ENCODE data around the gene CLDN1.

CLDN1 gene

DNA sequence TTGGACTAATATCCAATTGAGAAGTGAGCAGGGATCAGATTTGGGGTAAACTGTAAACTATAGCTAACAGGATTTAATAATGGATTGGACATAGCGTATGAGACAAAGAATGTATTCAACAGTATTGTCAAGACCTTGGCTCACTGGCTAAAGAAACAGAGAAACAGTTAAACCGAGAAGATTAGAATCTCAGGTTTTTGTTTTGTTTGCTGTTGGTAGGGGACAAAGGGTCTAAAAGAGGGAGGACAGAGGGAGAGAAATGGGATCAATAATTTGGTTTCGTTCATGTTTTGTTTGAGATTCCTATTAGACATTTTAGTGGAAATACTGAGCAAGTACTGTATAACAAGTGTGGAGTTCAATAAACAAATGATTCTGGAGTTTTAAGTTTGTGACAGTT lies 28.6 kb downstream of the CLDN1 start:
- TF ChIP-seq SIN3A (IDR thresholded peaks at IDR 0.05; ENCODE audit: borderline replicate concordance, insufficient read depth, low read length) (no peak), FOXP2 (optimal IDR thresholded peaks at IDR 0.05; ENCODE audit: borderline replicate concordance, extremely low read depth, extremely low read length, insufficient read depth) (no peak)

DNA sequence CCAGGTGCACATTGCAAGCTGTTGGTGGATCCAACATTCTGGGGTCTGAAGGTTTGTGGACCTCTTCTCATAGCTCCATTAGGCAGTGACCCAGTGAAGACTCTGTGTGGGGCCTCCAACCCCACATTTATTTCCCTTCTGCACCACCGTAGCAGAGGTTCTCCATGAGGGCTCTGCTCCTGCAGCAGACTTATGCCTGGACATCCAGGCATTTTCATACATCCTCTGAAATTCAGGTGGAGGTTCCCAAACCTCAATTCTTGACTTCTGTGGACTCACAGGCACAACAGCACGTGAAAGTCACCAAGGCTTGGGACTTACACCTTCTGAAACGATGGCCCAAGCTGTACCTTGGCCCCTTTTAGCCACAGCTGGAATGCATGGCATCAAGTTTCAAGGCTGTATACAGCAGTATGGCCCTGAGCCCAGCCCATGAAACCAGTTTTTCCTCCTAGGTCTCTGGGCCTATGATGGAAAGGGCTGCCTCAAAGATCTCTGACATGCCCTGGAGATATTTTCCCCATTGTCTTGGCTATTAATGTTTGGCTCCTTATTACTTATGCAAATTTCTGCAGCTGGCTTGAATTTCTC lies 30.2 kb downstream of the CLDN1 start:
- no peak for TF ChIP-seq POLR2AphosphoS5 (IDR thresholded peaks at IDR 0.05; ENCODE audit: low read depth, low read length)
- TF ChIP-seq FOXP2 (optimal IDR thresholded peaks at IDR 0.05; ENCODE audit: borderline replicate concordance, extremely low read depth, extremely low read length, insufficient read depth) = no peak
- TF ChIP-seq TAF1 (IDR thresholded peaks at IDR 0.05; ENCODE audit: borderline replicate concordance, insufficient read depth, low read length) = no peak
- TF ChIP-seq, protein P1, sequence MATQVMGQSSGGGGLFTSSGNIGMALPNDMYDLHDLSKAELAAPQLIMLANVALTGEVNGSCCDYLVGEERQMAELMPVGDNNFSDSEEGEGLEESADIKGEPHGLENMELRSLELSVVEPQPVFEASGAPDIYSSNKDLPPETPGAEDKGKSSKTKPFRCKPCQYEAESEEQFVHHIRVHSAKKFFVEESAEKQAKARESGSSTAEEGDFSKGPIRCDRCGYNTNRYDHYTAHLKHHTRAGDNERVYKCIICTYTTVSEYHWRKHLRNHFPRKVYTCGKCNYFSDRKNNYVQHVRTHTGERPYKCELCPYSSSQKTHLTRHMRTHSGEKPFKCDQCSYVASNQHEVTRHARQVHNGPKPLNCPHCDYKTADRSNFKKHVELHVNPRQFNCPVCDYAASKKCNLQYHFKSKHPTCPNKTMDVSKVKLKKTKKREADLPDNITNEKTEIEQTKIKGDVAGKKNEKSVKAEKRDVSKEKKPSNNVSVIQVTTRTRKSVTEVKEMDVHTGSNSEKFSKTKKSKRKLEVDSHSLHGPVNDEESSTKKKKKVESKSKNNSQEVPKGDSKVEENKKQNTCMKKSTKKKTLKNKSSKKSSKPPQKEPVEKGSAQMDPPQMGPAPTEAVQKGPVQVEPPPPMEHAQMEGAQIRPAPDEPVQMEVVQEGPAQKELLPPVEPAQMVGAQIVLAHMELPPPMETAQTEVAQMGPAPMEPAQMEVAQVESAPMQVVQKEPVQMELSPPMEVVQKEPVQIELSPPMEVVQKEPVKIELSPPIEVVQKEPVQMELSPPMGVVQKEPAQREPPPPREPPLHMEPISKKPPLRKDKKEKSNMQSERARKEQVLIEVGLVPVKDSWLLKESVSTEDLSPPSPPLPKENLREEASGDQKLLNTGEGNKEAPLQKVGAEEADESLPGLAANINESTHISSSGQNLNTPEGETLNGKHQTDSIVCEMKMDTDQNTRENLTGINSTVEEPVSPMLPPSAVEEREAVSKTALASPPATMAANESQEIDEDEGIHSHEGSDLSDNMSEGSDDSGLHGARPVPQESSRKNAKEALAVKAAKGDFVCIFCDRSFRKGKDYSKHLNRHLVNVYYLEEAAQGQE (IDR thresholded peaks at IDR 0.05; ENCODE audit: insufficient read depth in 1 of 2, low read depth in 2 of 2, low read length in 2 of 2) = no peak
- TF ChIP-seq SIN3A (IDR thresholded peaks at IDR 0.05; ENCODE audit: borderline replicate concordance, insufficient read depth, low read length) = no peak

DNA sequence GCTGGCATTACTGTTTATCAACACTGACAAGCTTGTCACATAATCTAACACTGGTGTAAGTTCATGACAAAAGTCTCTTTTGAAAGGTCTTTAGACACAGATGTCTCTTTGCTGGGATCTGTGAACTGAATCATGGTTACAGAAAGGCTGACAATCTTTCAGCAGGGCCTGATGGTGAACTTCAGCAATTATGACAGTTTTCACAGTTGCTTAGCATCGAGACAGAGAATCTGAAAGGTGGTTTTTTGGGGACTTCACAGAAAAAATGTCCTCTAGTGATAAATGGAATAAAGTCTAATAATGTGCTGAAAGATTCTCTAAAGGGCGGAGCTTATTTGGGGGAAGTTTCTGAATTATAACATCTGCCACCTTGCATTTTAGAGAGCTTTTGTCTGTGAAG lies 32.3 kb downstream of the CLDN1 start:
- TF ChIP-seq POLR2AphosphoS5 (IDR thresholded peaks at IDR 0.05; ENCODE audit: low read depth, low read length) (no peak), TAF1 (IDR thresholded peaks at IDR 0.05; ENCODE audit: borderline replicate concordance, insufficient read depth, low read length) (no peak), FOXP2 (optimal IDR thresholded peaks at IDR 0.05; ENCODE audit: borderline replicate concordance, extremely low read depth, extremely low read length, insufficient read depth) (no peak), SIN3A (IDR thresholded peaks at IDR 0.05; ENCODE audit: borderline replicate concordance, insufficient read depth, low read length) (no peak)
- TF ChIP-seq, protein P1 (IDR thresholded peaks at IDR 0.05; ENCODE audit: insufficient read depth in 1 of 2, low read depth in 2 of 2, low read length in 2 of 2) = no peak

DNA sequence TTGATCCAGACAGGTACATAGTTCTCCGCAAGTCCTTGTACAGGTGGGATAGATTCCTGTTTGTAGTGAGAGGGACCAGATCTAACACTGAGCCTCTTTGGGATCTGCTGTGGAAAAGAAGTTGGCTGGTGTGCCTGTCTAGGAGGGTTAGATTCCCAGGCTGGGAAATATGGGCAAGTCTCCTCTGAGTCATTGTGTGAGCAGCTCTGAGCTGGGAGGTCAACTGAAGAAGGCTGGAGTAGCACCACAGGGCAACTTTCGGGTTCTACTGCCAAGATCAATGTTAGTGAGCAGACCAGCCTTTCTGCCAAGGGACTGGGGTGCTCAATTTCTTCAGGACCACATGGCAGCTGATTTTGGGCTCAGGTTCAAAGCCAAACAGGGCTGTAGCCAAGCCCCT lies 33.4 kb downstream of the CLDN1 start:
- TF ChIP-seq FOXP2 (optimal IDR thresholded peaks at IDR 0.05; ENCODE audit: borderline replicate concordance, extremely low read depth, extremely low read length, insufficient read depth) = no peak
- TF ChIP-seq, protein P1 (IDR thresholded peaks at IDR 0.05; ENCODE audit: insufficient read depth in 1 of 2, low read depth in 2 of 2, low read length in 2 of 2) = no peak
- no peak for TF ChIP-seq SIN3A (IDR thresholded peaks at IDR 0.05; ENCODE audit: borderline replicate concordance, insufficient read depth, low read length)
- no peak for TF ChIP-seq POLR2AphosphoS5 (IDR thresholded peaks at IDR 0.05; ENCODE audit: low read depth, low read length)
- no peak for TF ChIP-seq TAF1 (IDR thresholded peaks at IDR 0.05; ENCODE audit: borderline replicate concordance, insufficient read depth, low read length)

DNA sequence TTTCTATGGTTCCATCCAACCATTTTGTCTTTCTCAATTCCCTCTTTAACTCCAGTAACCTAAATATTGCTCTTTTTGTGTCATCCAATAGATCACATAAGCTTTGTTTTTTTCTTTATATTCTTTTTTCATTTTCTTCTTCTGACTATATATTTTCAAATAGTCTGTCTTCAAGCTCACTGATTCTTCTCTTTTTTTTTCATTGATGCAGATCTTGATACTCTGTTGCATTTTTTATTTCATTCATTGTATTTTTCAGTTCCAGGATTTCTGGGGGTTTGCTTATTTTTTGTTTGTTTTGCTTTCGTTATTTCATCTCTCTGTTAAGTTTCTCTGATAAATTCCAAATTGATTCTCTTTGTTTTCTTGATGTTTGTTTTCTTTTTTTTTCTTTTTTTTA lies 36.2 kb downstream of the CLDN1 start:
- TF ChIP-seq SIN3A (IDR thresholded peaks at IDR 0.05; ENCODE audit: borderline replicate concordance, insufficient read depth, low read length) = no peak
- no peak for TF ChIP-seq POLR2AphosphoS5 (IDR thresholded peaks at IDR 0.05; ENCODE audit: low read depth, low read length)
- TF ChIP-seq FOXP2 (optimal IDR thresholded peaks at IDR 0.05; ENCODE audit: borderline replicate concordance, extremely low read depth, extremely low read length, insufficient read depth) = no peak
- no peak for TF ChIP-seq TAF1 (IDR thresholded peaks at IDR 0.05; ENCODE audit: borderline replicate concordance, insufficient read depth, low read length)
- TF ChIP-seq, protein P1 (IDR thresholded peaks at IDR 0.05; ENCODE audit: insufficient read depth in 1 of 2, low read depth in 2 of 2, low read length in 2 of 2) = no peak

All from PFSK-1 (cell line).